Esophagus squamous epithelium (tissue), 4 donors: ENCODE results near the gene GPR157.

Source experiments
- CTCF ChIP-seq, 6 experiments: fragments of 450-650 bp in 4 of 6; fragments of 200-600 bp in 2 of 6; sonication (generic) in 2 of 6; IDR thresholded peaks; one replicate each; pipeline ENCODE4 v1.5.1; 2016 to 2019; ENCODE audit warnings: antibody characterized with exemption in 6 of 6, mild to moderate bottlenecking in 4 of 6, moderate library complexity in 4 of 6
- POLR2A ChIP-seq, 4 donors: fragments of 450-650 bp; IDR thresholded peaks; one replicate each; pipeline ENCODE4 v1.6.1; 2017; ENCODE audit warnings: antibody characterized with exemption in 4 of 4, mild to moderate bottlenecking in 4 of 4, moderate library complexity in 3 of 4

DNA sequence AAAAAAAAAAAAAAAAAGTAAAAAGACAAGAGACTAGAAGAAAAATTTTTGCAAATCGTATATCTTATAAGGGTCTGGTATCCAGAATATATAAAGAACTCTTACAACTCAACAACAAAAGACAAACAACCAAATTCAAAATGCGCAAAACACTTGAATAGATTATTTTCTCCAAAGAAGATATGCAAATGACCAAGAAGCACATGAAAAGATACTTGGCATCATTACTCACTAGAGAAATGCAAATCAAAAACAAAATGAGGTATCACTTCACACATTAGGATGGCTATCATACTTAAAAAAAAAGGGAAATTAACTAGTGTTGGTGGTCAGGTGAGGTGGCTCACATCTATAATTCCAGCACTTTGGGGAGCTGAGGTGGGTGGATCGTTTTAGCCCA is 47.4 kb downstream of the GPR157 start:
- TF ChIP-seq POLR2A (IDR thresholded peaks at IDR 0.05) = no peak
- TF ChIP-seq CTCF (IDR thresholded peaks at IDR 0.05) = no peak
